ENCODE data around the gene MRLN.

MRLN gene

DNA sequence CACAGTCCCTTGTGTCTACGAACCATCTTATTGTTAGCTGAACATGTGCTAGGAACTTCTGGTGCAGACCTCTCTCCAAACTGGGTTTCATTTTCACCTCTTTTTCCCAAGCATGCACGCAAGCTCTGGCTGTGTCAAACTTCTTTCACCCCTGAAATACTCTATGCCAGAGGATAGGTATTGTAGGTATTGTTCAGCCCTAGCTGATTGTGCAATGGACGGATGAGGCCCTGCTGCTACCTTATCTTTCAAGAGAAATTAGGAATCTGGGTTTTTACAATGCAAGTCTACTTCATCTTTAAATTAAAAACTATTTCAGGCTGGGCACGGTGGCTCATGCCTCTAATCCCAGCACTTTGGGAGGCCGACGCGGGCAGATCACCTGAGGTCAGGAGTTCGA, 28.3 kb upstream of the MRLN start:
- H3K4me3 ChIP-seq (ENCODE audit: low read length) = no peak overlapping the region
- DNase-seq (ENCODE audit: low read depth) = no peak
- TF ChIP-seq, protein P1, sequence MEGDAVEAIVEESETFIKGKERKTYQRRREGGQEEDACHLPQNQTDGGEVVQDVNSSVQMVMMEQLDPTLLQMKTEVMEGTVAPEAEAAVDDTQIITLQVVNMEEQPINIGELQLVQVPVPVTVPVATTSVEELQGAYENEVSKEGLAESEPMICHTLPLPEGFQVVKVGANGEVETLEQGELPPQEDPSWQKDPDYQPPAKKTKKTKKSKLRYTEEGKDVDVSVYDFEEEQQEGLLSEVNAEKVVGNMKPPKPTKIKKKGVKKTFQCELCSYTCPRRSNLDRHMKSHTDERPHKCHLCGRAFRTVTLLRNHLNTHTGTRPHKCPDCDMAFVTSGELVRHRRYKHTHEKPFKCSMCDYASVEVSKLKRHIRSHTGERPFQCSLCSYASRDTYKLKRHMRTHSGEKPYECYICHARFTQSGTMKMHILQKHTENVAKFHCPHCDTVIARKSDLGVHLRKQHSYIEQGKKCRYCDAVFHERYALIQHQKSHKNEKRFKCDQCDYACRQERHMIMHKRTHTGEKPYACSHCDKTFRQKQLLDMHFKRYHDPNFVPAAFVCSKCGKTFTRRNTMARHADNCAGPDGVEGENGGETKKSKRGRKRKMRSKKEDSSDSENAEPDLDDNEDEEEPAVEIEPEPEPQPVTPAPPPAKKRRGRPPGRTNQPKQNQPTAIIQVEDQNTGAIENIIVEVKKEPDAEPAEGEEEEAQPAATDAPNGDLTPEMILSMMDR (conservative IDR thresholded peaks at IDR 0.05; ENCODE audit: low read length) = no peak

DNA sequence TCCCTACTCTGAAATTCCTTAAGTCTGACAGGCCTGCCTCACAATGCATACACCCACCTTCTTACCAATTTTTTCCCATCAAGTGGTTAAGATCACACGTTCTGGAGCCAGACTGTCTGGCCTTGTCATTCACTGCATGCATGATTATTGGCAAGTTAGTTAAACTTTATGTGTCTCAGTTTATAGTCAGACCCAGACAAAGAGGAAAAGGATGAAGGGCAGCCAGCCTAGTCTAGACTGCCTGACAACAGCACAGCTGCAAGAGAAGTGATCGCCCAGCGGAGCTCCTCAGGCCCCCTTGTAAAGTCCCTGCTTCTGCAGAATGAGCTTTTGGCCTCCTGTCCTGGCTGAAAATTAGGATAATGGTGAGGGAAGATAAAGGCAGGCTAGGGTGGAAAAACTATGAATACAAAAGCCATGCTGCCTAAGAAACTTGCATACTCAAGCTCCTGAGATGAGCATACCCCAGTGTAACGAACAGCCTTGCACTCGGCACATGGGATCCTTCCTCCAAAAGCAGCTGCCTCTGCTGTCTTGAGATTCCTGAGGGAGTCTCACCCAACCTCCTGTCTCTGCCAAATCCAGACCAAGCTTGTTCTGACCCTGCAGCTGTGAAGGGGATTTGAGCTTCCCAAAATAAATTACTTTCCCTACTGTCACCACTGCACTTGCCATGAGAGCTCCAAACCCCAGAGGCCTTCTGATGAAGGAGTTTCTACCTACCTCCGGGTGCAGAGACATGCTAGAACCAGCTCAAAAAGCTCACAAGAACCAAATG, 26.7 kb upstream of the MRLN start:
- H3K4me3 ChIP-seq (ENCODE audit: low read length) = no peak overlapping the region
- no peak for DNase-seq (ENCODE audit: low read depth)
- TF ChIP-seq, protein P1 (conservative IDR thresholded peaks at IDR 0.05; ENCODE audit: low read length) = no peak

DNA sequence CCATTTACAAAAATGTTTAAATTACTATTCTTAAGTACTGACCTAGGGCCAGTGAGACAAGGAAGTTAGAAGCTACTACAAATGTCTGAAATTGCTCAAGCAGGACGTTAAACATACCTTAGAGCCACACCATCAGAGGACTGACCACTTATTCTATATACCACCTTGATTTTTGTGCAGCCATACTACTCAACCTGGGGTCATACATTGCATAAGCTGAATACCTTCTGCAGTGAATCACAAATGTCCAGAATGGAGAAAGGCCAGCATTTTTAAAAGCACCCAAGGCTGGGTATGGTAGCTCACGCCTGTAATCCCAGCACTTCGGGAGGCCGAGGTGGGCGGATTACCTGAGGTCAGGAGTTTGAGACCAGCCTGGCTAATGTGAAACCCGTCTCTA, 21.2 kb upstream of the MRLN start:
- no peak for DNase-seq (ENCODE audit: low read depth)
- TF ChIP-seq, protein P1 (conservative IDR thresholded peaks at IDR 0.05; ENCODE audit: low read length) = no peak
- no peak overlapping the region for H3K4me3 ChIP-seq (ENCODE audit: low read length)

DNA sequence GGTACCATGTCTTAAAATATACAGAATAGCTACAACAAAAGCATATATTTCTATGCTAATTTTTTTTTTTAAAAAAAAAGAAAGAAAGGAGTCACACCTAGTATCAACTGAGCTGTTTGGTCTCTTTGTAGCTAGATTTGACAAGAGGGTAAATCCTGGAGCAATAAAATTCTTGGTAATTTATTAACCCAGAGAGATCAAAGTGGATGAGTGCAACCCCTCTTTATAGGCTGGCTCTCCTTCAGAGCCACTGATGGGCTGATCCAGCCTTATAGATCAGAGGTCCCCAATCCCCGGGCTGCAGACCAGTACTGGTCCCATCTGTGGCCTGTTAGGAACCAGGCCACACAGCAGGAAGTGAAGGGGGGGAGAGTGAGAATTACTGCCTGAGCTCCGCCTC, 19.8 kb upstream of the MRLN start:
- no peak for DNase-seq (ENCODE audit: low read depth)
- TF ChIP-seq, protein P1 (conservative IDR thresholded peaks at IDR 0.05; ENCODE audit: low read length) = no peak
- H3K4me3 ChIP-seq (ENCODE audit: low read length) = no peak overlapping the region

DNA sequence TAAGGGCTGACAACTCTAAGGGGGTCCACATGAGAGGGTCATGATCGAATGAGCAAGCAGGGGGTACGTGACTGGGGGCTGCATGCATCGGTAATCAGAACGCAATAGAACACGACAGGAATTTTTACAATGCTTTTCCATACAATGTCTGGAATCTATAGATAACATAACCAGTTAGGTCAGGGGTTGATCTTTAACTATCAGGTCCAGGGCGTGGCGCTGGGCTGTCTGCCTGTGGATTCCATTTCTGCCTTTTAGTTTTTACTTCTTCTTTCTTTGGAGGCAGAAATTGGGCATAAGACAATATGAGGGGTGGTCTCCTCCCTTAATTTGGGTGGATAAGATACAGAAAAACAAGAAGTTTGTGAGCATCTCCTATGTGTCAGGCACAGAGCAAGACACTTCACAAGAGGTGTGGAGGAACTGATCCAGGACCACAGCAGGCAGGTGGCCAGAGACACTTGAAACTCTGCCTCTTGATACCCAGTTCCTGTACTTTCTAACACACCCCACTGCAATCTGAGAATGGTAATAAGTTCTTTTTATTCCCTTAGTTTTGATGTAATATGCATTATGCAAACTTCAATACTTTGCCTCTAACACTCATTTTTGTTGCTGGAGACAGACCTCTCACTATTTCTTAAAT, 18.0 kb upstream of the MRLN start:
- no peak for DNase-seq (ENCODE audit: low read depth)
- TF ChIP-seq, protein P1 (conservative IDR thresholded peaks at IDR 0.05; ENCODE audit: low read length) = no peak
- H3K4me3 ChIP-seq (ENCODE audit: low read length) = no peak overlapping the region

DNA sequence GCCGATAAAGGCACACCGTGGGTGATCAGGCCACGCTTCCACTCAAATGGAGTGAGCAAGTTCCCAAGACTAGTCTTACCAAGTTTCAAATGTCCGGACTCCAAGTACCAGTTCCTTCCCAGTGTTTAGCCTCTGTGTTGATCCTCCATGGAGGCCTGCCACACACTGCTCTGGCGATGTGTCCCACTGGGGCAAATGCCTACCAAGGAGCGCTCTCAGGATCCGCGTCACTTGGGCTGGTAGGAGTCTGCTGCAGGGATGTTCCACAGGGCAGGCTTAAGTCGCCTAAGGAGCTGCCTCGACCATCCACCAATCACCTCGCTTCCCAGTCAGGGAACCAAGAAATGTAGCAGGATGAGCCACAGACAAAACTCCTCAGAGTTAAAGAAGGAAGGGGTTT, 17.4 kb upstream of the MRLN start:
- H3K4me3 ChIP-seq (ENCODE audit: low read length) = no peak overlapping the region
- no peak for DNase-seq (ENCODE audit: low read depth)
- TF ChIP-seq, protein P1 (conservative IDR thresholded peaks at IDR 0.05; ENCODE audit: low read length) = no peak

DNA sequence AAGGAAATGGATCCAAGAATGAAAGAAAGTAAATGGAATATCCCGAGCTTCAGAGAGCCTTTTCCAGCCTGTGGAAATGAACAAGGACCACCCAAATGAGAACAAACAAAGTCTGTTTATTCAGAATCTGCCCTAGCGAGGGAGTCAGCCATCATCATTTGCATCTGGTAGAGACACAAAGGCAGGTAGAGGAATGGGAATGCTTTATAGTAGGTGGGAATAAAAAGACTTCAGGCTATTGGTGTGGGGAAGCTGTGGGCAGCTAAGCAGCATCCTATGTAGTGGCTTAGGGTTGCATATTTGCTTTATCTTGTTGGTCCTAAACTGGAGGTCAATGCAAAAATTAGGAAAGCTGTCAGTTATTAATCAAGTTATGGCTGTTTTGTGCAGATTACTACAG, 9.2 kb upstream of the MRLN start:
- TF ChIP-seq, protein P1 (conservative IDR thresholded peaks at IDR 0.05; ENCODE audit: low read length) = no peak
- no peak for DNase-seq (ENCODE audit: low read depth)

More for the DNA sequence above, 9.2 kb upstream of the MRLN start:
- no peak overlapping the region for H3K4me3 ChIP-seq (ENCODE audit: low read length)
